AG20443 (cell line): ENCODE results near the gene SERPIND1.
"Not testable (repeated sequence)": the region's sequence is repeated elsewhere in the genome, so short reads cannot be mapped to it uniquely, and the experiment has no call there.

ENCODE experiments used
- DNase-seq: peaks from one replicate; pipeline ENCODE4 v3.0.0; 2012; ENCODE audit warnings: low spot score, mixed read lengths

SERPIND1 gene

GRCh38 chr22:20746431-20747189, 27.3 kb upstream of the SERPIND1 start:
- DNase-seq, result no peak

GRCh38 chr22:20747223-20747622, 26.7 kb upstream of the SERPIND1 start:
- DNase-seq, result no peak

GRCh38 chr22:20748082-20748481, 25.8 kb upstream of the SERPIND1 start:
- no peak for DNase-seq

GRCh38 chr22:20748731-20749428, 25.0 kb upstream of the SERPIND1 start:
- DNase-seq, result no peak

GRCh38 chr22:20749453-20749852, 24.5 kb upstream of the SERPIND1 start:
- DNase-seq, result no peak

- DNase-seq, result peak; percentile 93
Measured at GRCh38 chr22:20750461-20751184, 23.3 kb upstream of the SERPIND1 start.

GRCh38 chr22:20751185-20751851, 22.6 kb upstream of the SERPIND1 start:
- DNase-seq, result no peak

- no peak for DNase-seq
Measured at GRCh38 chr22:20752104-20752741, 21.7 kb upstream of the SERPIND1 start.

GRCh38 chr22:20752873-20753272, 21.0 kb upstream of the SERPIND1 start:
- no peak for DNase-seq

GRCh38 chr22:20756846-20757245, 17.1 kb upstream of the SERPIND1 start:
- DNase-seq, result no peak

GRCh38 chr22:20758688-20759087, 15.2 kb upstream of the SERPIND1 start:
- no peak for DNase-seq

- DNase-seq, result no peak
Measured at GRCh38 chr22:20760084-20760483, 13.8 kb upstream of the SERPIND1 start.

- DNase-seq, result peak; percentile 65
Measured at GRCh38 chr22:20761536-20761935, 12.4 kb upstream of the SERPIND1 start.

- no peak for DNase-seq
Measured at GRCh38 chr22:20762233-20762796, 11.6 kb upstream of the SERPIND1 start.

GRCh38 chr22:20763630-20764470, 10.1 kb upstream of the SERPIND1 start:
- no peak for DNase-seq

GRCh38 chr22:20764471-20764720, 9.5 kb upstream of the SERPIND1 start:
- no peak for DNase-seq

GRCh38 chr22:20764729-20765128, 9.2 kb upstream of the SERPIND1 start:
- no peak for DNase-seq

GRCh38 chr22:20765938-20766337, 8.0 kb upstream of the SERPIND1 start:
- DNase-seq, result no peak

GRCh38 chr22:20766530-20766929, 7.4 kb upstream of the SERPIND1 start:
- no peak for DNase-seq

- DNase-seq, result not testable (repeated sequence)
Measured at GRCh38 chr22:20769496-20769826, 4.5 kb upstream of the SERPIND1 start.
